ENCODE measurements around the gene TMEM117.
"Not testable (repeated sequence)": the region's sequence is repeated elsewhere in the genome, so short reads cannot be mapped to it uniquely, and the experiment has no call there.

TMEM117 gene

GRCh38 chr12:44021471-44021971 lies 185.6 kb downstream of the TMEM117 start:
- no peak for DNase-seq (ENCODE audit: low read depth in 3 of 3)

GRCh38 chr12:44025499-44025898 lies 189.6 kb downstream of the TMEM117 start:
- DNase-seq (ENCODE audit: low read depth in 3 of 3): no peak

GRCh38 chr12:44026046-44026445 lies 190.2 kb downstream of the TMEM117 start:
- DNase-seq (ENCODE audit: low read depth in 3 of 3): no peak

DNA sequence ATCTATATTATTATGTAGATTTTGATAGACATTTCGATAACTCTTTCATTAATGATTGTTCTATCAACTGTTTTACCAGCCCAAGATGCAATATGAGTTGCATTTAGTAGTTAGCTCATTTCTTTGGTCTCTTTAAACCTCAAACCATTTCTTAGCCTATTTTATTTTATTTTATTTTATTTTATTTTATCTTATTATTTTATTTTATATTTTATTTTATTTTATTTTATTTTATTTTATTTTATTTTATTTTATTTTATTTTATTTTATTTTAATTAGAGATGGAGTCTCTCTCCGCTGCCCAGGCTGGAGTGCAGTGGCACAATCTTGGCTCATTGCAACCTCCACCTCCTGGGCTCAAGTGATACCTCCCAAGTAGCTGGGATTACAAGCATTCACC lies 191.0 kb downstream of the TMEM117 start:
- not testable (repeated sequence) for DNase-seq (ENCODE audit: low read depth in 3 of 3)

DNA sequence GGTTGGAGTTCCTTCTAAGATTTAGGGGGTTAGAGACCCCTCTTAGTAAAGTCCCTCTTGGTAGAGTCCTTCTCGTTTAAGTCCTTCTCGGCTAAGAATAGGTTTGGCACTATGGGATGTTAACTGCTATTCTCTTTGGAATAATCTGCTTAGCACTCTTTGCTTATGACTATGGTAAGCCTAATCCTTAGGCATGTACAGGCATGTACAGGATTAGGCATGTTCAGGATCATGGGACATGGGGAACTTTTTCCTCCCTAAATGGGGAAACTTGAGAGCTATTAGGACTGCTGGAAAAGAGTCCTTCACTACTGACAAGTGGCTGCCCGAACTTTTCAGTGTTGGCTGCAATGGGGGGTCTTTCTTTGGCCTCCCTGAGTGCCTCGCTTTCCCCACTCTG lies 193.3 kb downstream of the TMEM117 start:
- no peak for DNase-seq (ENCODE audit: low read depth in 3 of 3)

GRCh38 chr12:44031472-44032185 lies 195.7 kb downstream of the TMEM117 start:
- DNase-seq (ENCODE audit: low read depth in 3 of 3): no peak

- DNase-seq (ENCODE audit: low read depth in 3 of 3): no peak
These were observed 199.0 kb downstream of the TMEM117 start for GRCh38 chr12:44034906-44035305.

- no peak for DNase-seq (ENCODE audit: low read depth in 3 of 3)
These were observed 201.1 kb downstream of the TMEM117 start for GRCh38 chr12:44036875-44037443.

DNA sequence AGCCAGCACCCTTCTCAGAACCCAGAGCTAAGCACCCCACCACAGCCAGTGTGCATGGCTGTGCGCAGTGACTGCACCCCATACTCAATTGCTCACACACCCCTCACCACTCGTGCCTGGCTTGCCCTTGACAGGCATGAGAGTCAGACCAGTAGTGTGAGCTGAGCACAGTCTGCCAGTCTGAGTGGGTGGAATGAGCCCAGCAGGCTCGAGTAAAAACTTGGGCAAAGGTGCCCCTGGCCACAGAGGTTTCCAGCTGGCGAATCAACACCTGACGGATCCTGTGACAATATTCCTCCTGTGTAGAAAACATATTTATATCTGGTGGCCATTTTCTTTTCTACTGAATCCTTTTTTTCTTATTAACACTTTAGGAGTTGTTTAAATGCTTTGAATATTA lies 202.5 kb downstream of the TMEM117 start:
- DNase-seq (ENCODE audit: low read depth in 3 of 3): no peak

DNA sequence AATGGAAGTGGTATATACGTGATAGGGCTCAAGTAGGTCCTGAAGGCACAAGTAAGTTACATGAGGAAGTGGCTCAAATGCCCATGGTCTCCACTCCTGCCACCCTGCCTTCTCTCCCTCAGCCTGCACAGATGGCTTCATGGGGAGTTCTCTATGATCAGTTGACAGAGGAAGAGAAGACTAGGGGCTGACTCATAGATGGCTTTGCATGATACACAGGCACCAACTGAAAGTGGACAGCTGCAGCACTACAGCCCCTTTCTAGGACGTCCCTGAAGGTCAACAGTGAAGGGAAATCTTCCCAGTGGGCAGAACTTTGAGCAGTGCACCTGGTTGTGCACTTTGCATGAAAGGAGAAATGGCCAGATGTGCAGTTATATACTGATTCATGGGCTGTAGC lies 208.6 kb downstream of the TMEM117 start:
- not testable (repeated sequence) for DNase-seq (ENCODE audit: low read depth in 3 of 3)

GRCh38 chr12:44046732-44047417 lies 211.0 kb downstream of the TMEM117 start:
- no peak for DNase-seq (ENCODE audit: low read depth in 3 of 3)

DNA sequence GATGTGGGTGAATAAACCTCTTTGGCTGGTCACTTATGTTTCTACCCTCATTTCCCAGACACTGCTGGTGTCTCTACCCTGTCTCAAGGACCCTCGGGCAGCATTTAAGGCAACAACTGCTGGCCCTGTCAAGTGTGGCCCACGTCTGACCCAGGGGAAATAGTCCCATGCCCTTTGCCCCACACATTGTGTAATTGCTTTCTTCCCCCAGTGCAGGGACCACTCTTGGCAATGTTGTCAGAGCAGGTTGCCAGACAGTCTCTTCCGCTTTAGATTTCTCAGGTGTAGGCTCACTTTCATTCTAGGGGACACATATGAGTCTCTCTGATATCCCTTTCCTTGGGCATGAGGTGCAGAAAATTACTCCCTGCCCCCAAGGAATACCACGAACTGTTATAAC lies 216.7 kb downstream of the TMEM117 start:
- DNase-seq (ENCODE audit: low read depth in 3 of 3): no peak

DNA sequence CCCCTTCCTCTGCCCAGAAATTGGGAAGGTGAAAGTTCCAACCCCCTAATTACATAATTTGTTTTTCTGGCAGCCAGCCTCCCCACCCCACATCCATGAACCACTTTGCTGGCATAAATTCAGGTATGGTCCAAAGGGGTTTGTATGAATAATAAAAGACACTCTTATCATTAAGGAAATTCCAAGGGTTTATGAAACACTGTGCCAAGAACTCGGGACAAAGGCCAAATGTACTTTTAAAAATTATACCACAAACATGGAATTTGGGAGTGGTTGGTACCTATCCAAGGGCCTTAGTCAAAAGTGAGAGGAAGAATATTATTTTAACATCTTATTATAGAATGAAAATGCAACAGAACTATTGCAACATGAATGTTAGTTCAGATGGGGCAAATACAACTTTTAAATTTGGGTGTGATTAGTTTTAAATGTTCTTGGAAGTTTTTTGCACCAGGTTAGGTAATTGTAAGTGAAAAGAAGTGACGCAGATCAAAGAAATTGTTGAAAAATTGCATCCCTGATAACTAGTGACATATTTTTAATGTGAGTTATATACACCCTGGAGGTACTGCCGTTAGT lies 217.8 kb downstream of the TMEM117 start:
- DNase-seq (ENCODE audit: low read depth in 3 of 3): no peak

DNA sequence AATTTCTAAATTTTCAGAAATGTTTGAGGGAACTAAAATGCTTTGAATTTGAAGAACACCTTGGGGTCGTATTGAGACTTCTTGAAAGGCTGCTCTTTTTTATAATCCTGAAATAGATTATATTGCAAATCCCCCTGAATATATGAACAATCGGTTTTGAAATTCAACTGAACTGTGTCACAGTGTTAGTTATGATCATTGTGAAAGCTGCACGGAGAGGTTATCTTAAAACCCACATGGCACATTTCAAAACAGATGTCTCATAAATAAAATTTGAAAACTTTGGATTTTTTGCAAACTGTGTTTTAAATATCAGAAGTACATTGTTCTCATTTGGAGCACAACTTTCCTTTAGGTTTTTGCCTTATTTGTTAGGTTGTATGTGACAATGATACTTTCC lies 218.4 kb downstream of the TMEM117 start:
- DNase-seq (ENCODE audit: low read depth in 3 of 3): no peak

DNA sequence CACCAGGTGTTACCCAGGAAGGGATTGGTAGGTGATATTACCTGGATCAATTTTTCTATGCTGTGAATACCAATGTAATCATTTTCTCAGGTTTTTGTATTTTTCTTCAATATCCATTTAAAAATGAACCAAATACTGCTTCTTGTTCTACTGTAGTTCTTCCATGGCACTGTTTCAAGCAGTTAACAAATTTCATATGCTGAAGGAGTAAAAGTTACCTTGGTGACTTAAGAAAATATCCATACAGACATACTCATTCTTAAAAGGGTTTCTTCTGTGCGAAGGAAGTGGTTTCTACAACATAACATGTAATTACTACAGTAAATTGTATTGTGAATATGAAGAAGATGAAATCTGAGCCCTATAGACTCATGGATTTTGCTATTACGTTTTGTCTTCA lies 222.5 kb downstream of the TMEM117 start:
- no peak for DNase-seq (ENCODE audit: low read depth in 3 of 3)

- DNase-seq (ENCODE audit: low read depth in 3 of 3): no peak
These were observed 223.6 kb downstream of the TMEM117 start for GRCh38 chr12:44059476-44059875.

GRCh38 chr12:44063671-44064070 lies 227.8 kb downstream of the TMEM117 start:
- no peak for DNase-seq (ENCODE audit: low read depth in 3 of 3)

GRCh38 chr12:44076871-44077270 lies 241.0 kb downstream of the TMEM117 start:
- no peak for DNase-seq (ENCODE audit: low read depth in 3 of 3)

- DNase-seq (ENCODE audit: low read depth in 3 of 3): no peak
These were observed 241.4 kb downstream of the TMEM117 start for GRCh38 chr12:44077294-44077693.

- no peak for DNase-seq (ENCODE audit: low read depth in 3 of 3)
These were observed 242.4 kb downstream of the TMEM117 start for GRCh38 chr12:44078273-44078672.

DNA sequence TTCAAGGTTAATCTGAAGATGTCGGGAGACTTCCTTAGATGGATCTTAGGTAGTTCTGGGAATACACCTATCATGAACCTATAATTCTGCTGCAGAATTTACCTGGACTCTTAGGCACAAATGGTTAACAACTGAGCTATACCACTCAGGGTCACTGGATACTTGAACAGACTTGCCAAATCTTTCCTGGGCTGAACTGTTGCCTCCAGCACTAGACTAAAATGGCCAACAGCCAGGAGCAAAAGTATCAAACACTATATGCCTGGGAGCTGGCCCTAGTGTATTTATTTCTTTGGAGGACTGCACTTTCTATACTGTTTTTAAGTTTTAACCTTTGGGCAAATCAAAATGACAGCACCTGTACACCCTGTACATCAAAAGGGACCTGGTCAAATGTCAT lies 252.8 kb downstream of the TMEM117 start:
- no peak for DNase-seq (ENCODE audit: low read depth in 3 of 3)

- DNase-seq (ENCODE audit: low read depth in 3 of 3): no peak
These were observed 256.2 kb downstream of the TMEM117 start for GRCh38 chr12:44091948-44092606.

Data from stimulated activated CD4-positive, alpha-beta T cell treated with anti-CD3 and anti-CD28 coated beads, TNF-alpha, amount 100 ng/mL, for 24 hours (primary cell).